Measurements from ENCODE around the gene ALK.

The ALK gene

GRCh38 chr2:29388071-29388470, 533.3 kb downstream of the ALK start:
- DNase-seq = no peak

- DNase-seq = no peak
Measured at GRCh38 chr2:29382486-29382885, 538.9 kb downstream of the ALK start.

GRCh38 chr2:29377788-29378187, 543.6 kb downstream of the ALK start:
- no peak for DNase-seq

GRCh38 chr2:29376541-29376940, 544.8 kb downstream of the ALK start:
- no peak for DNase-seq

- DNase-seq = no peak
Measured at GRCh38 chr2:29375843-29376242, 545.5 kb downstream of the ALK start.

- no peak for DNase-seq
Measured at GRCh38 chr2:29374823-29375222, 546.6 kb downstream of the ALK start.

GRCh38 chr2:29373870-29374269, 547.5 kb downstream of the ALK start:
- DNase-seq = no peak

GRCh38 chr2:29372185-29372584, 549.2 kb downstream of the ALK start:
- no peak for DNase-seq

- DNase-seq = no peak
Measured at GRCh38 chr2:29370581-29371125, 550.7 kb downstream of the ALK start.

GRCh38 chr2:29370173-29370572, 551.2 kb downstream of the ALK start:
- no peak for DNase-seq

GRCh38 chr2:29368659-29369040, 552.7 kb downstream of the ALK start:
- DNase-seq = no peak

GRCh38 chr2:29367986-29368658, 553.3 kb downstream of the ALK start:
- DNase-seq = no peak

- DNase-seq = no peak
Measured at GRCh38 chr2:29363111-29363510, 558.3 kb downstream of the ALK start.

- DNase-seq = no peak
Measured at GRCh38 chr2:29361231-29361630, 560.2 kb downstream of the ALK start.

GRCh38 chr2:29360016-29360784, 561.2 kb downstream of the ALK start:
- no peak for DNase-seq

GRCh38 chr2:29353403-29353991, 567.9 kb downstream of the ALK start:
- DNase-seq = no peak

GRCh38 chr2:29351916-29352591, 569.3 kb downstream of the ALK start:
- no peak for DNase-seq

GRCh38 chr2:29351248-29351647, 570.1 kb downstream of the ALK start:
- DNase-seq = no peak

GRCh38 chr2:29349316-29350030, 571.9 kb downstream of the ALK start:
- no peak for DNase-seq

GRCh38 chr2:29347774-29348461, 573.5 kb downstream of the ALK start:
- no peak for DNase-seq

GRCh38 chr2:29345236-29345635, 576.1 kb downstream of the ALK start:
- no peak for DNase-seq

GRCh38 chr2:29343830-29344229, 577.6 kb downstream of the ALK start:
- no peak for DNase-seq

All from NCI-H2081 treated with DMSO at 0.1 percent for 48 hours (cell line).